ENCODE measurements around the gene WDR49.

Gene WDR49

DNA sequence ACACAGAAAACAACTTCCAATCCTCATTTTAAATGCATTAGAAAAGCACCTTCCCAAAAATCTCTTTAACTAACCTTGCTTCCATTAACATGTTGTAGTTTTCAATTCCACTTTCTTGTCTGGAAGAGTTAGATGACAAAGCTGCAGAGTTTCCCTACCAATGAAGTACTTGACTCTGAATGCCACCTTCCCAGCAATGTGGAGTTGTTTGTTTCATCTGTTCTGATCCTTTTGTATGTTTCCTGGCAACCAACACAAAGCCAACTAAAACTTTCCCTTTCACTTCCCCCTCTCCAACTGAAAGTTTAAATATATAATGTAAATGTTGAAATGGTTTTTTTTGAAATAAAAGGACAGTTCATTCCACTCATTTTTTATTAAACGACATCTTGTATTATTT lies at the start of gene WDR49:
TSS of gene WDR49 (minus strand) at position 183 of the 400 bp plus-strand sequence. CDS start 517 bp downstream, outside the sequence.
- no peak for DNase-seq (ENCODE audit: low spot score)

DNA sequence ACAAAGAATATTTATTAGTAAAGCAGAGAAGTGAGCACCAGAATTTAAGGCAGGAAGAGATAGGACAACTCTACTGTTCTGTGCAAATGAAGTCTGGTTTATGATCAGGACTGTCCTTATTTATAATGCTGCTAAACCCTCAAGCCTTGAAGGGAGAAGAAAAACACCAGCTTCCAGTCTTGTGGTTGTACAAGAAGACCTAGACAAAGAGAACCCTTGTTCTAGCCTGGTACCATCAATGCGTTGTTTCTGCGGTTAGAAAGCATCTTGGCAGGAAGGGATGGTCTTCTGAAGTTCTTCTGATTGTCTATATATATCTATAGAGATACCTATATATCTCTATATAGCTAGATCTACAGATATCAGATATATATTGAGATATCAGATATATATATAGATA lies 47.2 kb upstream of the WDR49 start:
- no peak for DNase-seq (ENCODE audit: low spot score)

DNA sequence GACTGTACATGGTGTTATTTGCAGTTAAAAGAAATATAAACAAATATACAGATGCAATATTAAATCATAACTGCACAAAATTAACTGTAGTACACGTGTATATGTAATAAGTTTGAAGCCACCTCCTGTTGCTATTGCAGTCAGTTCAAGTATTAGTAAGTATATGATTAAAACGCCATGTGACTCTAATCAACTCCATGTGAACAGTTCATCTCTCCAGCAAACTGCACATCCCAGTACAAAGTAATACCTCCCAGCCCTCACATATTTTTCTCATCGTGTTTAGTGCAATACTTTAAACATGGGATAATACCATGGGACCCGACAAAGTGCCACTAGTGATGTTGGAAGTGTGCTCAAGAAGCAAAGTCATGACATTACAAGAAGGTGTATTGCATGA lies 46.3 kb upstream of the WDR49 start:
- no peak for DNase-seq (ENCODE audit: low spot score)

DNA sequence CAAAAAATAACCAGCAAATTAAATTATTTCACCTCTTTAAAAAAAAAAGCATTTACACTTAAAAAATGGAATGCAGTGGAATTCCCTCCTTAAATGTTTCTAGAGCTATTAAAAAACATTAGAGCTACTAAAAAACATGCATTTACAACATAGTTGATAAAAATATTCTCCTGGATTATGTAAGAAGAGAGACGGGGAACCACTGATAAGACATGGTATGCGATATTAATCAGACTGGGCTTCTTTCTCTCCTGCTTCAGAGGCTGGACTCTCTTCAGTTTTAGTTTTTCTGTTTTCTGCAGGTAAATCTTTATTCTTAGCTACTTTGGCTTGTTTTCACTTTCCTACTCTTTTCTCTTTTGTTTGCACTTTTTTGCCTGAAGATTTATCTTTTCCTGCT lies 40.4 kb upstream of the WDR49 start:
- no peak for DNase-seq (ENCODE audit: low spot score)

DNA sequence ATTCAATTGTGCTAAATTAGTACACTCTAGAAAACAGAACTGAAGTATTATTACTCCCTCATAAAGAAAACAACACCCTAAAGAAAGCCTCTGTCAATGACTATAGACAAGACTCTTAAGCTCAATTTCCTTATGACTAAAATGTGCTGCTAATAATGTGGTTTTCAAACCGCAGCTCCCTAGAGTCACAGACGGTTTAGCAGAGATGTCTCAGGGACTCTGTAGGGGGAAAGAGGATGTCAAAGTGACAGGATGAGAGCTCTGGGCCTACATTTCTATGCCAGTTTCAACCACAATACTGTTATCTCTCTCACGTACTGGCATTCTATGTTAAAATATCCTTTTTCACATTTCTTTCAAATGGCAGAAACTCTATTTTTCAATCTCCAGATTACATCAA lies 37.6 kb upstream of the WDR49 start:
- no peak for DNase-seq (ENCODE audit: low spot score)

DNA sequence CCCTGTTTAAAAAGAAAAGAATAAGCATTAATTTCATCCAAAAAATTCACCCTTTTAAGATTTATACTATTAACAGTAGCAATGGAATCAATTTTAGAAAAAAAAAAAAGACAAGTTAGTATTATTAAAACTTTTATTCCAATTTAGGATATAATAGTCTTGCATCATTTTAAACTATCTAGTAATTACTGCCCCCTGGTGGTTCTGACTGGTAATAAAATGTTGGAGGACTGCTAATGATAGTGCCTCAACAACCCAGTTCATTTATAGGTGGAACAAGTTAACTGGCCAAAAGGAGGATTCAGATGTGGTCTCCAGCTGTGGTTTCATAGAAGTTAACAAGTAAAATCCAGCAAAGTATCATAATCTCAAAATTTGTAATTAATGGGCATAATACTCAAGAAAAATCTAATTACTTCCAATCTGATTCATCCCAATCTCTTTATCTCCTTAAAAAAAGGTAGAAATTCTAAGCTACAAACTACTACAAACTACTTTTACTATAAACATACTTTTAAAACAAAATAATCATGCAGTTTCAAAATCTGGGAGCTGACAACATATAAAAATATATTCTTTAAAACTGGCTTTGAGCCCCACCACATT lies 30.7 kb upstream of the WDR49 start:
- DNase-seq (ENCODE audit: low spot score), result peak; percentile 66

DNA sequence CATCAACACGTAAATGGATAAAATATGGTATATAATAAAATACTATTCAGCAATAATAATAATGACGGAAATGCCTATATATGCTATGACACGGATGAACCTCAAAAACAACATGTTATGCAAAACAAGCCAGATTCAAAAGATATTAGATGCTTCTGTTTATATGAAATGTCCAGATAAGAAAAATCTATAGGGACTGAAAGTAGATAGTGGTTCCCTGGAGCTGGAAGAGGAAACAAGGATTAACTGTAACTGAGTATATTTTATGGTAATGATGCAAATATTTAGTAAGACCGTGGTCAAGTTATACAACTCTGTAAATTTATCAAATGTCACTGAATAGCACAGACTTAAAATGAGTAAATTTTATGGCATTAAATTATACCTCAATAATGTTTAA lies 25.8 kb upstream of the WDR49 start:
- DNase-seq (ENCODE audit: low spot score), result no peak

DNA sequence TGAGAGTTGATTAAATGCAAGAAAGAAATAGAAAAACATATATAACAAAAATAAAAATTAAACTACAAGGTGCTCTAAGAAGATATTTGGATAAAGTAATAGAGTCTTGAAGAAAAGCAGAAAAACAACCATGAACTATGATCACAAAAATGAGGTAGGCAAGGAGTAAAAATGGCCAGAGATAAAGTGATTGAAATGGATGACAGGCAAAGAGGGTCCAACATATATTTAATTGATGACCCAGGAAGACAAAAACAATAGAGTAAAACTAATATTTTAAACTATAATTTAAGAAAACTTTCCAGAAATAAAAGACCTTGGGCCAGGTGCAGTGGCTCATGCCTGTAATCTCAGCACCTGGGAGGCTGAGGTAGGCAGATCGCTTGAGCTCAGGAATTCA lies 22.1 kb upstream of the WDR49 start:
- DNase-seq (ENCODE audit: low spot score), result no peak

DNA sequence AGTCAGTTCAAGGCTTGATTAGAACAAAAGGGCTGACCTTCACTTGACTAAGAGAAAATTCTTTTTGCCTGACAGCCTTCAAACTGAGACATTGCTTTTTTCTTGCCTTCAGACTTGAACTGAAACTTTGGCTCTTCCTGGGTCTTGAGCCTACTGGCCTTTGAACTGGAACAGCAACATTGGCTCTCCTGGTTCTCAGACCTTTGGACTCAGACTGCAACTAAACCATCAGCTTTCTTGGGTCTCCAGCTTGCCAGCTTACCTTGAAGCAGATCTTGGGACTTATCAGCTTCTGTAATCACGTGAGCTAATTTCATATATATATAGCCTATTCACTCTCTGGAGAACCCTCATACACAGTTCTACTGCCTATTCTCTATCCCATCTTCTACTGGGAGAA lies 19.5 kb upstream of the WDR49 start:
- DNase-seq (ENCODE audit: low spot score), result no peak

DNA sequence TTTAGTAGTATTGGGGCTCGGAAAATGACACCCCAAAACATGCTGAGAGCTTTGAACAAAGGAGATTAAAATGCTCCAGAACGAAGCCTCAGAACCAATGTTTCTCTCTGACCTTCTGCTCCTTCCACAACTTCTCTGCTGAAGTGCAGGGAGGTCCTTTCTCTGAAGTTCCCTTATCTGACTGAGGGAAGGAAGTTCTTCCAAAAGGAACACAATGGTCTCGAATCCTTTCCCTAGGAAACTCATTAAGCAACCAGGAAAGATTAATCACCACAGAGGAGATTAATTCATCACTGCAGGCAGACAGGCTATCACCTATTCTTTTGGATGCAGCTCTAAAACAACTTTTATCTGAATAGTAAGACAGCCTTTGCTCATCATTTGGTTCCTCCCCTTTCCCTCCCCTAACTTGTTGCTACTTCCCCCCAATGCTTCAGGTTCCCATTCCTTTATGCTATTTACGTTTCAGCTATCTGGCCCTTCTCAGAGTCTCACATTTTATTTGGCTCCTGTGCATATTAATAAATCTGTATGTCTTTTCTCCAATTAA lies 18.2 kb upstream of the WDR49 start:
- no peak for DNase-seq (ENCODE audit: low spot score)

DNA sequence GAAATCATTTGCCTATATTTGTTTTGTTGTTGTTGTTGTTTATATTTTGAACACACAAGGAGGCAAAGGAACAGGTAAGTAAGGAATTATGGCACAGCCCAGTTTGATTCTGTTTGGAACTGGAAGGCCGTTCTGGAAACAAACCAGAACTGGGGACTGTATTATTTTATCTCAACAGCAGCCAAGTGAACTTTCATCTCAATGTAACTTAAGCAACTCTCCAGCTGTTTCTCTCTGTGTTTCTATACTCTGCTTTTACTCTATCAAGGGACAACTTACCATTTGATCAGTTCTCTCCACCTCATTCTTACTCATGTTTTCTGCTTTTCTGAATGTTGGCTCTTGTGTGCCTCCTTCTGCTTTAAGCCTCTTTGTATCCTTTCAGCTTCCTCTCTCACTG lies 16.0 kb upstream of the WDR49 start:
- no peak for DNase-seq (ENCODE audit: low spot score)

DNA sequence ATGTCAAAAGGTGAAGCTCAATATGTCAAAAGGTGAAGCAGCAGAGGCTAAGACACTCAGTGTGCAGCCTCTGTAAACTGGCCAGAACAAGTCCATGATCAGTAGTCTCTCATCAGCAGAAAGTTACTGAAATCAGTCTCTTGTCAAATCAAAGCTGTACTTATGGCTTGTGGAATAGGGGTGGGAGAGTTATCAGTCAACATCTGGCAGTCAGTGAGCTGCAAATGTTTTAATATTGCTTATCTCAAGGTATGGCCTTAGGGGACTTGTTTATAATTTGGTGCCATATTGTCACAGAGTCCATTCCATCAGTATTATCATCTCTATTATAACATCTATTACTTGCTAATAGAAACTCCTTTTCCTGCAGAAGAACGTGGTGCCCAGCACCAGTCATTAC lies 14.9 kb upstream of the WDR49 start:
- DNase-seq (ENCODE audit: low spot score), result no peak

DNA sequence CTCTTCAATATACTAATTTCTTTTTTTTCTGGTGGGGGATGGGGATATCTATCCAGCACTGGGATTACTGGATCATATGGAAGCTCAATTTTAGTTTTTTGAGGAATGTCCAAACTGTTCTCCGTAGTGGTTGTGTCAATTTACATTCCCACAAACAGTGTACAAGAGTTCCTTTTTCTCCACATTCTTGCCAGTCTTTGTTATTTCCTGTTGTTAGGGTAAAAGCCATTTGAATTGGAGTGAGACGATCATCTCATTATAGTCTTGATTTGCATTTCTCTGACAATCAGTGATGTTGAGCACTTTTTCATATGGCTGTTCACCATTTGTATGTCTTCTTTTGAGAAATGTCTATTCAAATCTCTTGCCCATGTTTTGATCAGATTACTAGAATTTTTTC lies 12.8 kb upstream of the WDR49 start:
- no peak for DNase-seq (ENCODE audit: low spot score)

DNA sequence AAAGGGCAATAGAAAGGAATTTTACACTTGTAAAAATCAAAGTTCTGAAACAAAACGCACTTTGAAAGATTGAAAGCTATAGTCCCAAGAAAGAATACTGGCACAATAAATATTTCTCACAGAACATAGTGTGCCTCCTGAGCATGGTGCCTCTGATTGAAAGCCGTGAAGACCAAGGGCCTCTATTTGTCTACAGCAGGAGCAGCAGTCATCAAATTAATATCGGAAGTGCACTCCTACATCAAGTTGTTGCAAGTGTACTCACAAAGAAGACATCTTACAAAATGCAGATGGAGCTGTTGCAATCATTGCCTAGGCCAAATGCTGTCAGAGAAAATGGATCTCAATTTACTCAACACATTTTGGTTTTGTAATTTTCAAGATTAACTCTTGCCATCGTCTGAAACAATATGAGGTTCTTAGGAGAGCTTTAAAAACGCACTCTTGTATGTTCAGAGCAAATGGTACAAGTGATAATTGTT lies 9.2 kb upstream of the WDR49 start:
- DNase-seq (ENCODE audit: low spot score), result no peak

DNA sequence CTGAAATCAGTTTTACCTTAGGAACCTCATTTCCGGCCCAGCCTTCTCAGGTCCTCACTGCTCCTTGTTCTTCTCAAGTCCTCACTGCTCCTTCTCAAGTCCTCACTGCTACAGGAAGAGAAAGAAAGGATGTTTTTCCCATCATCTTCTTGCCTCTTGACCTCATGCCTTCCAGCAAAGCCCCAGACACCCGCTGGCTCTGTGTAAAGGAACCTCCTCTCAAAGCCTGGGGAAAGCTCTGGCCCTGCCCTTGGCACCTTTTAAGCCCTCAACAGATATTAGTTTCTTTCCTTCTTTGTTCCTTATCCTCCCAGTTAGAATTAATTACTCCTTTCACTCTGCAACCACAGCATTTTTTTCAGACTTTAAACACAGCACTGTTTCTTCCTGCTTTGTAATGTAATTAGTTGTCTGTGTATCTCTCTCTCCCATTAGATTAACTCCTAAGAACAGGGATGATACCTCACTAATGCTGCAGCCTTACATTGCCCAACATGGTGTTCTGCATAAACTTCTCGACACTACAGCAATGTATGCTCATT lies 4.0 kb upstream of the WDR49 start:
- DNase-seq (ENCODE audit: low spot score), result no peak

DNA sequence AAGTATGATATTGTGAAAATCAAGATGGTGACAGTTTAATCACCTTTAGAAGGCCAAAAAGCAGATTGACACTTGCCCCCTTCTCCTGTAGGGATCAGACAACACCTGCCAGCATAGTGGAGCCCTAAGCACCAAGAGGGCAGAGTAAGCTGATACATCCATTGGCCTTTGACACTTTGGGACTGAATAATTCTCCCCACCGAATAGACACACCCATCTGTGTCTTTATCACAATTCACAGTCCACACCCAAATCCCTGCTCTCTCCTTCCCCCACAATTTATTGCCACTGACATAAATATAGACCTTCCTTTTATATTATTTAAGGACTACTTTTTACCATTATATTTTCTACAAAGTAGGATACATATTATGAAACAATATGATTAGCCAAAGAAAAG lies 3.1 kb upstream of the WDR49 start:
- no peak for DNase-seq (ENCODE audit: low spot score)

DNA sequence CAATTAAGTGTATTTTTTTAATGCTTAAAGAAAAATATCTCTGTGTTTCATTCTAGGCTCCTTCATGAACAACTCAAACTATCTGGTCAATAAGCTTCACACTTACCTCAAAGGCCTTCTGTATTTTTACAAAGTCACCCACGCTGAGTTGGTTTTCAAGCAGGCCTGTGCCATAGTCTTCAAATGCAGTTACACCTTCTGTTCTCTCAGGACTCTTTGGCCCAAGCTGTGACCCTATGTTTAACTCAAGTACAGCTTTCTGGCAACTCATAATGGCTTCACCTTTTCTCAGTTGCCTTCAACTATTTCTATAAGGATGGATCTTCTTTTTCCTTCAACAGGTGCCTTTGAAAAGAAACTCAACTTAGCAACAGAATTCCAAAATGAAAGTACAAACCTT lies 587 bp downstream of the WDR49 start:
- no peak for DNase-seq (ENCODE audit: low spot score)

DNA sequence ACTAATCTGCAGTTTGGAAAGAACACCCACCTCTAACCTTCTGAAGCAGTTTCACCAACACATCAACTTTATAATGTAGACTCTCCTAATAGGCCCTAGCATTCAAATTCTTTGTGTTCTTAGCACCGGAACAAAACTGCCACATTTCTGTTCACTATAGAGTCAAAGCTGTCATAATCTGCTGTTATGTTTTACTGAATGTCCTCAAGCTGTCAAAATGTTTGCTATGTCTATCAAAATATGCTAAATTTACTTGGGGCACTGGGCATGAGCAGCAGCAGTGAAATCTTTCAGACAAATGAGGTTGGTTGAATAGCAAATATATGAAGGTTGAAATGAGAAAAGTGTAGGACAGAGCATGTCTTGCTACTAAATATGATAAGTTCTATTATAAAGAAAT lies 1.9 kb downstream of the WDR49 start:
- no peak for DNase-seq (ENCODE audit: low spot score)

DNA sequence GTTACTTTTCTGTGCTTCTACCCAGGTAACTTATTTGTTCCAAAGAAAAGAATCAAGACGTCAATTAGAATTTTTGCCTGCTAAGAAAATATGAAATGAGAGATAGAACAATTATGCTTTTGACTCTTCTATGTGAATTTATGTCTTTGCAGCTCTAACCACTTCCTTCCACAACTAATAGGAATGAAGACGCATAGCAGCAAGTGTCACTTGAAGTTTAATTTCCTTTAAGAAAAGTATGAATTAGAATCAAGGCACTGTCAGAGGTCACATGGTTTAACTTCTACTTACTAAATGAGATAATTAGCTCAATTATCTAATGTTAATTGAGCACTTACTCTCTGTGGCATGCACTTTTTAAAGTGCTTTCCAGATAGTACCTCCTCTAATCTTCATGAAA lies 3.3 kb downstream of the WDR49 start:
- no peak for DNase-seq (ENCODE audit: low spot score)

DNA sequence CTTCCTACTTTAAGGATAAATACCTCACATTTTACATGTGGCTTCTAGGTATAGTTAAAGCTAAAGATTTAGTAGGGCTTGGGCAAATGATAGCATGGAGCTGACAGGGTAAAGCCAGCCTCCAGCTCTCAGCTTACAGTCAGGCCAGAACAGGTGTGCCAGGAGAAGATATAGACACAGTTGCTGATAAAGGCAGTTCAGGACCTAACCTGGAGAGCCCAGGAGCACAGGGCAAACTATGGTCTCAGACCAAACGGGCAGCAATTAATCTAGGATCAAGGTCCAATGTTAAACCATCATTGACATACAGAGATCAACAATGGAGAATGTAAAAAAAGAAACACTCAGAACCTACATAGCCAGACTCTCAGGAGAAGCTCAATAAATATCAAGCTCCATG lies 4.0 kb downstream of the WDR49 start:
- no peak for DNase-seq (ENCODE audit: low spot score)

DNA sequence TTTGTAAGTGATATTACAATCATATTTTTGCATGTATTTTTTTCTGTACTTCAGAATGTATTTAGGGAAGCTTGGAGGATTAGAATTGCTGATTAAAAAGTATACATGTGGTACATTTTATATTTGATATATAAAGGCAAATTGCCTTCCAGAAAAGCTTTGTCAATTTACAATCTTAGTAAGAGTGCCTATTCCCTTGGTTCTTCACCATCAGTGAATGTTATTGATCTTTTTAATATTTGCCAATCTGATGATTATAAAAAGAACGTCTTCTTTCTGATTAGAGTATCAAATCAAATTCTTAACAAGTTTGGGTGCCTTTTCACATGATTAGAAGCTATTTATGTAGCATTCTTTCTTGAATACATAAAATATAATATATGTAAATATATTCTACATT lies 9.1 kb downstream of the WDR49 start:
- DNase-seq (ENCODE audit: low spot score), result no peak

DNA sequence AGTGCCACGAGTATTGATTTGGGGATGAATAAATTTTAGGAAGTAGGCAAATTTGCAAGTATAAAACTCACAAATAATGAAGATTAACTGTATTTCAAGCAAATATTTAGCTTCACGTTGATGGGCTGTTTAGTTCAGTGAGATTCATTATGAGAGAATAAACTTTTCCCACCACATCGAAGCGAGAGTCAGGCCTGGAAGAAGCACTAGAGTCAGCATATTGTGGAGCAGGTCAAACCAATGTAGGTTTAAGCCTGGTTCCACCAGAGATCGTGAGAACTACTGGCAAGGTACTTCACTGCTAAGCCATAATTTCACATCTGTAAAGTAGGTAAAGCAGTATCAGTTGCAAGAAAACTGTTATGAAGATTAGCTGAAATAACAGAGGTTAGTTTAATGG lies 22.3 kb downstream of the WDR49 start:
- no peak for DNase-seq (ENCODE audit: low spot score)

DNA sequence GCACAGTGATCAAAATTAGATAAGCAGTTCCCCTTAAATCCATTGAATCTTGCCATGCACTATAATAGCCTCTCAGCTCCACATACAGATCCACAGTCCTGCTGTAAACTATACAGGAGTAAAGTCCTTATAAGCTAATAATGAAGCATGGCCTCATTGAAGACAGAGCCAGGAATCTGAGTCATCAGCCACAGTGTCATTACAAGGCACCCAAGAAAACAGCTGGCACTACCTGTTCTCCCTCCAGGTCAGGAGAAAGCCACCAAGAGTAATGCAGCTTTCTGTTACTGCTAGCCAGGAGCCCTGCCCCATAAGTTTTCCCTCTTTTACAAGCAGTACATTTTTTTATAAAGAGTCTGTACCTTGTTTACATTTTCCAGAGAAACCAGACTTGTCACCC lies 27.3 kb downstream of the WDR49 start:
- DNase-seq (ENCODE audit: low spot score), result no peak

DNA sequence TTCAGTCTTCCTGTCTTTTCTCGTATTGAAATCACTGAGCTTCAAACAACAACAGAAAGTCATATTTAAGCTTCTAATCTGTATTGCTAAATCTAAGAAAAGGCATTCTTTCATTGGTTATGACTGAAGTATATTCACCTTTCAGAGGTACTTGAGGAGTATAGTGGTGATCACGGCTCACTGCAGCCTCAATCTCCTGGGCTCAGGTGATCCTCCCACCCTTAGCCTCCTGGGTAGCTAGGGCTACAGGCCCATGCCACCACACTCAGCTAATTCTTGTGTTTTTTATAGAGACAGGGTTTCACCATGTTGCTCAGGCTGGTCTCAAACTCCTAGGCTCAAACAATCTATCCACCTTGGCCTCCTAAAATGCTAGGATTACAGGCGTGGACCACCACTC lies 38.7 kb downstream of the WDR49 start:
- no peak for DNase-seq (ENCODE audit: low spot score)
